Measurements from ENCODE around the gene RAB5A.

DNA sequence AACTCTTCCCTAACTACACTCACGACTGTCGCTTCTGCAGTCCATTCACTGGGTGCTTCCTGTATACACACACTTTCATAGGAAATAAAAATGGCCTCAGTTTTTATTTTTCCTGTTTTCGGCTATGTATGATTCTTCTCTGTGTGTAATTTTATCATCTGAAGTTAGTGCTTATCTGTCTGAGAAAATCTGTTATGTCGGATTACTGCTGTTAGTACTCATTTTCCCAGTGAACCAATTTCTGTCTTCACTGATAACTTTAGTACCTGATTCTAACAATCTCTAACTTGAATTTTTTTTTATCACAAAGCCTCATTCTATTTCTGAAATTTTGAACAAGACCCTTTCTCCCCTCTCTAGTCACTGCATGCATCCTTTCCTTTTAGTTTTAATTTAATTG lies 20.9 kb downstream of the RAB5A start:
- TF ChIP-seq, protein P1, sequence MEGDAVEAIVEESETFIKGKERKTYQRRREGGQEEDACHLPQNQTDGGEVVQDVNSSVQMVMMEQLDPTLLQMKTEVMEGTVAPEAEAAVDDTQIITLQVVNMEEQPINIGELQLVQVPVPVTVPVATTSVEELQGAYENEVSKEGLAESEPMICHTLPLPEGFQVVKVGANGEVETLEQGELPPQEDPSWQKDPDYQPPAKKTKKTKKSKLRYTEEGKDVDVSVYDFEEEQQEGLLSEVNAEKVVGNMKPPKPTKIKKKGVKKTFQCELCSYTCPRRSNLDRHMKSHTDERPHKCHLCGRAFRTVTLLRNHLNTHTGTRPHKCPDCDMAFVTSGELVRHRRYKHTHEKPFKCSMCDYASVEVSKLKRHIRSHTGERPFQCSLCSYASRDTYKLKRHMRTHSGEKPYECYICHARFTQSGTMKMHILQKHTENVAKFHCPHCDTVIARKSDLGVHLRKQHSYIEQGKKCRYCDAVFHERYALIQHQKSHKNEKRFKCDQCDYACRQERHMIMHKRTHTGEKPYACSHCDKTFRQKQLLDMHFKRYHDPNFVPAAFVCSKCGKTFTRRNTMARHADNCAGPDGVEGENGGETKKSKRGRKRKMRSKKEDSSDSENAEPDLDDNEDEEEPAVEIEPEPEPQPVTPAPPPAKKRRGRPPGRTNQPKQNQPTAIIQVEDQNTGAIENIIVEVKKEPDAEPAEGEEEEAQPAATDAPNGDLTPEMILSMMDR (conservative IDR thresholded peaks at IDR 0.05; ENCODE audit: low read depth, low read length): no peak
- TF ChIP-seq EZH2phosphoT487 (IDR thresholded peaks at IDR 0.05; ENCODE audit: borderline replicate concordance, low read length): no peak

Data from PC-3 (cell line).